HL-60 (cell line): Measurements from ENCODE around the gene SLC29A3.

Experiments
- DNase-seq, 2 experiments: peaks; one replicate each; pipeline ENCODE4 v3.0.0-alpha.2; 2010 to 2020; ENCODE audit warnings: low read depth in 1 of 2, low spot score in 1 of 2
- H3K27ac ChIP-seq: fragments of 250-450 bp; sonication (Bioruptor Pico); replicated peaks from 2 replicates; pipeline ENCODE4 v1.5.1; 2020; ENCODE audit warnings: mild to moderate bottlenecking, moderate library complexity
- H3K27me3 ChIP-seq: fragments of 250-450 bp; sonication (Bioruptor Pico); 2 replicates; pipeline ENCODE4 v1.5.1; 2021; ENCODE audit warnings: mild to moderate bottlenecking, moderate library complexity; ENCODE audit not compliant: insufficient read depth, poor library complexity, severe bottlenecking
- H3K4me3 ChIP-seq: replicated peaks from 2 replicates; pipeline ENCODE4 v1.5.1; 2011; ENCODE audit warnings: mild to moderate bottlenecking, control low read depth, low read length; ENCODE audit not compliant: insufficient read depth
- GABPA ChIP-seq: IDR thresholded peaks from 2 replicates; pipeline ENCODE4 v1.6.1; 2012; ENCODE audit warnings: low read depth
- POLR2AphosphoS5 ChIP-seq: IDR thresholded peaks from 2 replicates; pipeline ENCODE4 v1.6.1; 2012; ENCODE audit warnings: low read depth
- REST ChIP-seq: IDR thresholded peaks from 2 replicates; pipeline ENCODE4 v1.6.1; 2012; ENCODE audit warnings: low read depth; ENCODE audit not compliant: insufficient replicate concordance
- SPI1 ChIP-seq: IDR thresholded peaks from 2 replicates; pipeline ENCODE4 v1.6.1; 2012; ENCODE audit warnings: low read depth, mild to moderate bottlenecking, borderline replicate concordance
- TF ChIP-seq, protein P1 (sequence below): IDR thresholded peaks from one replicate; pipeline ENCODE4 v1.5.1; 2011; ENCODE audit warnings: low read length, control low read depth, inconsistent platforms; ENCODE audit not compliant: insufficient read depth

Gene SLC29A3

DNA sequence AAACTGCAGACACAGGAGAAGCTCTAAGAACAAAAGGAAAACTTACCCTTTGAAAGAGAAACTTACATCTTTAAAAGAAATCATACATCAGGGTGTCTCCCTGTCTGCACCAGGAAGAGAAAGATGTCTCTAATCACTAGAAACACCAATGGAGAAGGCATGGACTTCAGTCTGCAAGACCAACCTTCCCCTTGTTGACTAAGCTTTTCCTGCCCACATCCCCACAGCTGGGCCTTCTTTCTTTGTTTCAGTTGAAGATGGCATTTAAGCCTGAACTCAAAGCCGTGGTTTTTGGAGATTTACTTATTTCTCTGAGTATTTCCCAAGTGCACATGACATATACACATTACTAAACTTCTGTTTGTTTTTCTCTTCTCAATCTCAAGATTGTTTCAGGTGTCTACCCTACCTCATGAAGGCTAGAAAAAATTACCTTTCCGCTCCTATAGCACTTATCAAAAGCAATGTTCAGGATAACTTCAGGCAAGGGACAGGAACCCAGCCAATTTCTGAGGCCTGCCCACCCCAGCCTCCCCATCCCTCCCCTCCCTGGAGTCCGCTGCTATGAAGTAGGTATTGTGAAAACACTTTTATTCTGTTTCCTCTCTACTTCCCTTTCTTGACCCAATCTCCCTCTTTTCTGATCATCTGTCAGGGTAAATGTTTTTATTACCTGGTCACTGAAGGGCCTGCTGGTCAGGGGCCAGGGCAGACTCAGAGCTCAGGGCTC lies 2.8 kb upstream of the SLC29A3 start:
- peak; percentile 54 to 76 for DNase-seq
- Histone ChIP-seq H3K4me3 (no peak overlapping the region), H3K27me3 (no peaks in the 10 kb centered on the region), H3K27ac (peak overlapping the region; percentile 36)
- TF ChIP-seq GABPA (no peak), SPI1 (peak; percentile 7; the same call in 1 of the 2 replicates), POLR2AphosphoS5 (no peak)

DNA sequence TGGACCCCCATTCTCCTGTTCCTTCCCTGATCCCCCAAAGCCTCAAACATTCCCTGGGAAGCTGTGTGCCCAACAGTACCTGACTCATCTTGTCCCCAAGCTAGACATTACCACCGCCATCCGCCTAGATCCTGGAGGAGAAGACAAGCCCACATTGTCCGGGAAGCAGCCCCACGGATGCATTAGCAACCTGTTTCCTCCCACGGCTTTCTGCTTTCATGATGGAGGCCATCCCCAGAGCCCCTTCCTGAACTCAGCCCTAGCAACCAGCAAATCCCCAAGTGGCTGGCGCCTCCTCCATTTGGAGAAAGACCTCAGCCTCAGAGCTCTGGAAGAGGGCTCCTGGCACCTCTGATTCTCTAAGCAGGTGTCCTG lies 2.3 kb upstream of the SLC29A3 start:
- no peak overlapping the region for H3K4me3 ChIP-seq
- no peaks in the 10 kb centered on the region for H3K27me3 ChIP-seq
- TF ChIP-seq SPI1 (no peak), POLR2AphosphoS5 (no peak), REST (no peak), GABPA (no peak)
- TF ChIP-seq, protein P1, sequence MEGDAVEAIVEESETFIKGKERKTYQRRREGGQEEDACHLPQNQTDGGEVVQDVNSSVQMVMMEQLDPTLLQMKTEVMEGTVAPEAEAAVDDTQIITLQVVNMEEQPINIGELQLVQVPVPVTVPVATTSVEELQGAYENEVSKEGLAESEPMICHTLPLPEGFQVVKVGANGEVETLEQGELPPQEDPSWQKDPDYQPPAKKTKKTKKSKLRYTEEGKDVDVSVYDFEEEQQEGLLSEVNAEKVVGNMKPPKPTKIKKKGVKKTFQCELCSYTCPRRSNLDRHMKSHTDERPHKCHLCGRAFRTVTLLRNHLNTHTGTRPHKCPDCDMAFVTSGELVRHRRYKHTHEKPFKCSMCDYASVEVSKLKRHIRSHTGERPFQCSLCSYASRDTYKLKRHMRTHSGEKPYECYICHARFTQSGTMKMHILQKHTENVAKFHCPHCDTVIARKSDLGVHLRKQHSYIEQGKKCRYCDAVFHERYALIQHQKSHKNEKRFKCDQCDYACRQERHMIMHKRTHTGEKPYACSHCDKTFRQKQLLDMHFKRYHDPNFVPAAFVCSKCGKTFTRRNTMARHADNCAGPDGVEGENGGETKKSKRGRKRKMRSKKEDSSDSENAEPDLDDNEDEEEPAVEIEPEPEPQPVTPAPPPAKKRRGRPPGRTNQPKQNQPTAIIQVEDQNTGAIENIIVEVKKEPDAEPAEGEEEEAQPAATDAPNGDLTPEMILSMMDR: no peak
- peak in 1 of 2 experiments; percentile 28 for DNase-seq
- H3K27ac ChIP-seq: peak overlapping the region; percentile 36

GRCh38 chr10:71317739-71318138 lies 1.3 kb upstream of the SLC29A3 start:
- Histone ChIP-seq H3K27me3 (no peaks in the 10 kb centered on the region), H3K27ac (no peak overlapping the region), H3K4me3 (no peak overlapping the region)
- TF ChIP-seq GABPA: no peak
- TF ChIP-seq SPI1: no peak
- TF ChIP-seq, protein P1: no peak
- no peak for TF ChIP-seq REST
- no peak for TF ChIP-seq POLR2AphosphoS5
- DNase-seq: no peak

- Histone ChIP-seq H3K4me3 (peak overlapping the region; percentile 86), H3K27me3 (no peaks in the 10 kb centered on the region), H3K27ac (no peak overlapping the region; the same call in 1 of the 2 replicates)
- TF ChIP-seq SPI1 (no peak), POLR2AphosphoS5 (no peak), REST (no peak), GABPA (no peak)
- TF ChIP-seq, protein P1: no peak
- no peak for DNase-seq
These were observed 837 bp downstream of the SLC29A3 start for GRCh38 chr10:71319800-71320392.
